Femur (tissue), 1 donor: ENCODE measurements around the gene SPATA16.
"Not testable (repeated sequence)": the region's sequence is repeated elsewhere in the genome, so short reads cannot be mapped to it uniquely, and the experiment has no call there.

Source experiments
- DNase-seq: peaks from one replicate; pipeline ENCODE4 v3.0.0-alpha.2; 2017

SPATA16 gene

DNA sequence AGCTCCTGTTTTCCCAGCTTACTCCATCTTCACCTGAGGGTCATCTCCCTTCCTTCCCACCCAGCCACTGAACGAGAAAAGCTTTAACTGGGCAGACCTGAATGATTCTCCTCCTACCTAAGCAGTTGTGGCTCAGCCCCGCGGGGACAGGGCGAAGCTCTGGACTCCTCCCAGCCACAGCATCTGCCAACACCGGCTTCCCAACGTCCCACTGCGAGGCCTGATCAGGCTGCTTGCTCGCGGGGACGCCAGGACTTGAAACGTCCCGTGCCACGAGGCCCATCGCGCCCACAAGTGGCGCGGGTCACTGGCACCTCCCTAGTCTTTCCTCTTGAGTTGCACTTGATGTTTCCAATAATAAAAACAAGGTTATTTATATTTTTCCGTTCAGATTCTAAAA lies at the start of gene SPATA16:
Gene SPATA16 (minus strand): TSS at position 250 of the 400 bp plus-strand sequence. CDS start 23,504 bp downstream, outside the sequence.
- no peak for DNase-seq

DNA sequence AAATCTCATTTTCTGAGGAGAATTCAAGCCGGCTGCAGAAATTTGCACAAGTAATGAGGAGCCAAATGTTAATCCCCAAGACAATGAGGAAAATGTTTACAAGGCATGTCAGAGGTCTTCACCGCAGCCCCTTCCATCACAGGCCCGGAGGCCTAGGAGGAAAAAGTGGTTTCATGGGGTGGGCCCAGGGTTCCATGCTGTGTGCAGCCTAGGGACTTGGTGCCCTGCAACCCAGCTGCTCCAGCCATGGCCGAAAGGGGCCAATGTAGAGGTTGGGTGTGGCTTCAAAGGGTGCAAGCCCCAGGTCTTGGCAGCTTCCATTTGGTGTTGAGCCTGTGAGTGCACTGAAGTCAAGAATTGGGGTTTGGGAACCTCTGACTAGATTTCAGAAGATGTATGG lies 42.0 kb upstream of the SPATA16 start:
- not testable (repeated sequence) for DNase-seq

GRCh38 chr3:173173652-173174051 lies 32.6 kb upstream of the SPATA16 start:
- DNase-seq, result no peak

GRCh38 chr3:173159139-173159538 lies 18.1 kb upstream of the SPATA16 start:
- DNase-seq, result not testable (repeated sequence)

DNA sequence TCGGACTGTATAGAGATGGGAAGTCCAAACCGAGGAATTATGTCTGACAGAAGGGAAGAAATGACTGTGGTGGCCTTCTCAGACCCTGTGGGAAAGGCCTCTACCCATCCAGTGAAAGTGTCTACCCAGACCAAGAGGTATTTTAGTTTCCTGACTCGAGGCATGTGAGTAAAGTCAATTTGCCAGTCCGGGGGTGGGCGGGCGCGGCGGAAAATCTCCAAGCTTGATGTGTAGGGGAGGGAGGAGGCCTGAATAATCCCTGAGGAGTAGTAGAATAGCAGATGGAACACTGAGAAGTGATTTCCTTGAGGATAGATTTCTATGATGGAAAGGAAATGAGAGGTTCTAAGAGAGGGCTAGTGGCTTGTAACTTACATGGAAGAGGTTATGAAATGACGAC lies 15.5 kb upstream of the SPATA16 start:
- not testable (repeated sequence) for DNase-seq

GRCh38 chr3:173153631-173154030 lies 12.6 kb upstream of the SPATA16 start:
- no peak for DNase-seq

DNA sequence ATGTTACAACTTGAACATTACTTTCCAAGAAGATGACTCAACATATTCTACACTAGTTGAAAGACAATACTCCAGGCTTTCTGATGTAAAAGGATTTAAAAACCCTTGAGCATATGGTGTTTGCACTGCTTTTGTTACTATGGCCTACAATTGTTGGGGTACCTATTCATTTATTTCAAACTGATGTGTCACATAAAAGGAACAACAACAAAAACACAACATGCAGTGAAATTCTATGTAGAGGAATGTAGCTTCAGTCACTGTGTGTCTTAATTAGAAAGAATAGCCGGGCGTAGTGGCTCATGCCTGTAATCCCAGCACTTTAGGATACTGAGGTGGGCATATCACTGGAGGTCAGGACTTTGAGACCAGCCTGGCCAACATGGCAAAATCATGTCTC lies 1.6 kb downstream of the SPATA16 start:
- no peak for DNase-seq

- no peak for DNase-seq
Measured at GRCh38 chr3:173138026-173138425, 3.0 kb downstream of the SPATA16 start.

- DNase-seq, result no peak
Measured at GRCh38 chr3:173135059-173135458, 6.0 kb downstream of the SPATA16 start.

DNA sequence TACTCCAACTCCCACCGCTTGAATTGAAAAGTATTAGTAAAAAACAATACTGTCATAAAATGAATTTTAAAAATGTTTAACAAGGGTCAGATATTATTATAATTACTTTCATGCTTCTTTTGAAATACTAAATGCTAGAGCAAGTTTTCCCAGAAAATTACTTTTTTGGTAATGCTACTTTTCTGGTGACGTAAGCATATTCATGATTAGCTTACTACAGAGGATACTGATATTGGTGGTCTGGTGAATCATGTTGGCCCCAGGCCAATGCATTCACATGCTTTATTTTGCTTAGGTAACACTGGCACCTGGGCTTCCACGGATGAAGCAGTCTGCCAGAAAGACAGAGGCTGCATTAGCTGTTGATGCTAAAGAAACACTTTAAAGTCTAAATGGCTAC lies 12.4 kb downstream of the SPATA16 start:
- no peak for DNase-seq

GRCh38 chr3:173111321-173111720 lies 29.7 kb downstream of the SPATA16 start:
- no peak for DNase-seq

- no peak for DNase-seq
Measured at GRCh38 chr3:173109143-173109542, 31.9 kb downstream of the SPATA16 start.

DNA sequence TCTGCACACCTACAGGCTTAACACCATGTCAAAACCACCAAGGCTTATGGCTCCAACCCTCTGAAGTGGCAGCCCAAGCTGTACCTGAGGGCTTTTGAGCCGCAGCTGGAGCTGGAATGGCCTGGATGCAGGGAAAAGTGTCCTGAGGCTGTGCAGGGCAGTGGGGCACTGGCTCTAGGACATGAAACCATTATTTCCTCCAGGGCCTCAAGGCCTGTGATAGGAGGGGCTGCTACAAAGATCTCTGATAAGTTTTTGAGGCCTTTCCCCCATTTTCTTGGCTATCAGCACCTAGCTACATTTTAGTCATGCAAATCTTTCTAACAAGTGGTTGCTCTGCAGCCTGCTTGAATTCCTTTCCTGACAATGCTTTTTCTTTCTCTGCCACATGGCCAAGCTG lies 37.6 kb downstream of the SPATA16 start:
- DNase-seq, result no peak

DNA sequence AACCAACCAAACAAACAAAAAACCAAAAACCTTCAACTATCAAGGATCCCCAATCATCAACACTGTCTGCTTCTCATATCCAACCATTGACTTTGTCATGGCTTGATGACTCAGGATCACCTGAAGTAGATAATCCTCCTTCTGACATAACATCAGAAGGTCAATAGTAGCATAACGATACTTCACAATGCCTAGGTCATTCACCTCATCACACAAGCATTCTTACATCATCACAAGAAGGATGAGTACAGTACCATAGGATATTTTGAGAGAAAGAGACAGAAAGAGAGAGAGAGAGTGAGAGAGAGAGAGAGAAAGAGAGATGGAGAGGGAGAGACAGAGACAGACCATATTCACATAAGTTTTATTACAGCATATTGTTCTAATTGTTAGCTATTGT lies 42.1 kb downstream of the SPATA16 start:
- DNase-seq, result no peak

- no peak for DNase-seq
Measured at GRCh38 chr3:173096994-173097785, 43.8 kb downstream of the SPATA16 start.

GRCh38 chr3:173096140-173096539 lies 44.9 kb downstream of the SPATA16 start:
- DNase-seq, result no peak

DNA sequence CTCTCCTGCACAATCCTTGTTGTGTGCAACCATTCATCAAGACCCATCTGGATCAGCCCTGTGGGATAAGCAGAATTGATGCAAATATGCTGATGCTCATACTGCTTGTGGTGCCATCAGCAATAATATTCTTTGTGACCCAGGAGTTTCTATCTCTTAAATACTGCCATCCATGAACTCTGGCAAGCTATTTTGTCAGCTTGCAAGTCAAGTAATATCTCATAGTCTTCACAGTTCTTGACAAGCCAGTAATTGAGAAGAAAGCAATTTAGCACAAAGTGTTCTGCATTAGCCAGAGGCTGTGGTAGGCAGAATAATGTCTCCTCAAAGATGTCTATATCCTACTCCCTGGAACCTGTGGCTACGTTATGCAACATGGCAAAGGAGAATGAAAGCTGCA lies 49.0 kb downstream of the SPATA16 start:
- DNase-seq, result no peak

DNA sequence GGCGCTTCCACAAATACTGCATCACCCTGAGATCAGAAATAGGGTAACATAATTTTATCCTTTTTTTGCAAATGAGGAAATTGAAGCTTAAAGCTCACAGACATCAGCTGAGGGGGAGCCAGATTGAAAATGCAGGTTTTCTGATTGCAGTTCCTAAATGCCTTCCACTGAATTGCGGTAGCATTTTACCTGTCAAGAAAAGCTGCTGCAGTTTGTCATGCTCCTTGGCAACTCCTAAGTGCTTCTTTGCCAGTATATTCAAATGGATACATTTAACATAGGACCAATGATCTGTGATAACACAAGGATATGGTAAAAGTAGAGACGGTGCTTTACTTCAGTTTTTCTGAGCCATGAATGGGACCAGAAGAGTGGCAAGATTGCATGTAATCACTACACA lies 50.5 kb downstream of the SPATA16 start:
- DNase-seq, result no peak

DNA sequence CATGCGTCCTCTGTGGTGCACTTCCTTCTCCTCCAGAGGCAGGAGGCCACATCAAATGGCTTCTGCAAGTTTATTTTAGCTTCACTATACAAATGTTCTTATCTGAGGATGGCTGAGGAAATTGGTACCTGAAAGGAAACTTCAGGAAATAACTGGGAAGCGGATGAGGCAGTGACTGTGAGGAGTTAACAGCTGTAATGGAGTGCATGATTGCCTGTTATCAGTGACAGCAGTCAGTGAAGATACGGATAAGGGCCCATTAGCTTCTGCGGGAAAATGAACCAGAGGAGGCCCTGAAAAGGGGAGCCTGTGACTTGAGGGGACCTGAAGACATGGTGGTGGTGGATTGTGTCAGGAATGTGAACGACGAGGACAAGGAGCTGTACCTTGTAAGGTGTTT lies 51.8 kb downstream of the SPATA16 start:
- no peak for DNase-seq

GRCh38 chr3:173078525-173078924 lies 62.5 kb downstream of the SPATA16 start:
- no peak for DNase-seq

DNA sequence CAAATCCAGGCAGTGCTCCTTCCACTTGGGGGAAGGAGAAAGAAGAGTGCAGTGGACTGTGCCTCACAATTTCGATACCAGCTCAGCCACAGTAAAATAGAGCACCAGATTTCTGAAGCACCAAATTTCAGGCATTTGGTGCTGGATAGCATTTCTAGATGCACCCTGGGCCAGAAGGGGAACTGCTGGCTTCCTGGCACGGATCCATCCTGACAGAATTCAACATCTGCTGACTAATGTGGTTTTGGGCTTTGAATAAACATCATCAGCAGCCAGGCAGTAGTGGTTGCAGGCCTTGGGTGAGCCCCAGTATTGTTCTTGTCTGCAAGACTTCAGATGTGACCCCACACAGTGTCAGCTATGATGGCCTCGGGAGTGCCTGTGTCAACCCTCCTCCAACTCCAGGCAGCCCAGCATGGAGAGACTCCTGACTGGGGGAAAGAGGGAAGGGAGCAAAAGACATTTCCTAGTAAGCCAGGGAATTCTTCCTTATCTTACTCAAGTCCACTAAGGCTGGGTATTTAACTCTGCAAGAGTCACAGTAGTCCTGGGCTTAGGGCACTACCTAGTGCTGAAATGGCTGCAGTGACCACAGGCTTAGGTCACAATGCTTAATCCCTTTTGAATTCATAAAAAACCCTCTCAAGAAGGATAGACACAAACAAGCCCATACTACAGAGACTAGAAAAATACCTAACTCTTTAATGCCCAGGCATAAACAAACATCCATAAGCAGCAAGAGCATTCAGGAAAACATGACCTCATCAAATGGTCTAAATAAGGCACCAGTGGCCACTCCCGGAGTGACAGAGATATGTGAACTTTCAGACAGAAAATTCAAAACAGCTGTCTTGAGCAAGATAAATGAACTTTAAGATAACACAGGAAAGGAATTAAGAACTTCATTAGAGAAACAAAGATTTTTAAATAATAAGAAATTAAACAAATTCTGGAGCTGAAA lies 74.7 kb downstream of the SPATA16 start:
- DNase-seq, result peak; percentile 32

DNA sequence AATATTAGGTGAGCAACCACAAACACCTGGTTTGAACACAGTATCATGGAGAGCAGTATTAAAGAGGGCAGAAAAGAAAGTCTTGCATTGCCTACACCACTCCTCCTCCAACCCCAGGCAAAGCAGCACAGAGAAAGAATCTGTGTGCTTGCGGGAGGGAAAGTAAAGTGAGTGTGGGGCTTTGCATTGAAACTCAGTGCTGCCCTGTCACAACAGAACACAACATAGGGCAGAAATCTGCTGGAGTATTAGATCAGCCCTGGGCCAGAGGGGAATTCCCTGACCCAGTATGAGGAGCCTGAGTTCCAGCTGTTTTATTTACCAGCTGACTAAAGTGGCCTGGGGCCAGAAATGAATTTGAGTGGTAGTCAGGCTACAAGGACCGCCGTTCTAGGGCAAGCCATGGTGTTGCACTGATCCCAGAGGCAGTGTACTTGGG lies 75.5 kb downstream of the SPATA16 start:
- peak; percentile 24 for DNase-seq

DNA sequence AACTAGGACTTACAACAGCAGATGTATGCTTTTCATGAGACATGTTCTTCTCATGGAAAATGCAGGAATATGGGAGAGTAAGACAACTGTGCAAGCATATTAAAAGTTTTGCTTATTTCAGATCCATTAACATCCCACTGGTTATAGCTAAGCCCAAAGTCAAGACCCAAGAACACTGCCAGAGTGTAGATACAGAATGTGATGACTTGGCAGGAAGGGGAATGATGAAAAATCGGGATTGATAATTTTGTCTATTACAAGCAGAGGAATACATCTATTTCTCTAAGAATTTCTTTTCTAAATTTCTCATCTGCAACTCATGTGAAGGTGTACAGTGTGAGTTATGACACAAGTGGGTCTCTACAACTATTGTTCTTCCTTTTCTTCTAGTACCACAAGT lies 76.4 kb downstream of the SPATA16 start:
- DNase-seq, result no peak

DNA sequence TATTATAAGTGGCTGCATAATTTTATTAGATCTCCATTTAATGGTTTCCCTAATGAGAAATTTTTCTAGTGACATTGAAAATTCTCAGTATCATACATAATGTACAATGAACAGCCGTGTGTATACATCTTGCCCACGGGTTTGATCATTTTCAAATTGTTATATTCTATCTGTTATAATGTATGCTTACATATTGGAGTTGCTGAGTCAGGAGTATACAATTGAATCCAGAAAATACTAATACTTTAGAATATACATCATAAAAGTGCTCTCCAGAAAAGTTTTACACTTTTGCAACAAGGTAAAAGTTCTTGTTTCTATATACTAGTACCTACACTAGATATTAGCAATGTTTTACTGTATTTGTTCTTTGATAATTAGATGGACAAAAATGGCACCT lies 82.8 kb downstream of the SPATA16 start:
- DNase-seq, result no peak
